HG03097 (cell line): ENCODE data around the gene MLKL.
"Not testable (repeated sequence)": the region's sequence is repeated elsewhere in the genome, so short reads cannot be mapped to it uniquely, and the experiment has no call there.

Experiments used
- ATAC-seq: cut with Tn5 transposase; IDR thresholded peaks from one replicate; pipeline ENCODE4 v1.9.1; 2021; ENCODE audit not compliant: unreplicated experiment, low FRiP score

The MLKL gene

DNA sequence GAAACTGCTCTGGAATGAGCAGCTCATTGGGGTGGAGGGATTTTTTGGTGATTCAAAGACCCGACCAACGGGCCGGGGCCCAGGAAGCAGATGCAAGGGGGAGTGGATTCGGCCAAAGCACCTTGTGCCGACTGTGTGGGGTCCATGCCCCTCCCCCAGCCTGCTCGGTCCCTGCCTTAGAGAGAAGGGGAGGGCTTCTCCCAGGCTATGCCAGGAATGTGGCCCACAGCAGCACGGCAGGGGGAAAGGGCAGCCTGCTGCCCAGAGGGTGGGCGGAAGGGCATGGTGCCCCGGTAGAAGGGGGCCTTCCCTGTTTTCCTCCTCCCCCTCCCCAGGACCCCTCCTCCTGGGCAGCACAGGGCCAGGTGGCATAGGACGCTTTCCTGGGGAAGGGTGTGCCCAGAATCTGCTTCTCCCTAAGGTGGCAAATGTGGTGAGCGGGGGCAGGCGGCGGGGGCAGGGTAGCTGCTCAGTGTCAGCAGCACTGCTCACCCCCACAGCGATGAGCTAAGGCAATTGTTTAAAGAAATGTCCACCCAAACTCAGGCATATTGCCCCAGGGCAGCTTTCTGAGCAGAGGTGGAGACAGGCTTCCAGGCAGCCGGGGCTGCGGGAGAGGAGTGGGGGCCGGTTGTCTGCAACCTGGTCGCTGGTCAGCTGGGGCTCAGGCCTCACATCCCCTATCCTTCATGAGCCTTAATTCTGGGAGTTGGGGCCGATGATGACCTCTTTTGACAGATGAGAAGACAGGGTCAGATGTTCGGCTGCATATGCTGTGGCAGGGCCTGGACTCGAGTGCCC lies 33.9 kb upstream of the MLKL start:
- ATAC-seq: no peak

DNA sequence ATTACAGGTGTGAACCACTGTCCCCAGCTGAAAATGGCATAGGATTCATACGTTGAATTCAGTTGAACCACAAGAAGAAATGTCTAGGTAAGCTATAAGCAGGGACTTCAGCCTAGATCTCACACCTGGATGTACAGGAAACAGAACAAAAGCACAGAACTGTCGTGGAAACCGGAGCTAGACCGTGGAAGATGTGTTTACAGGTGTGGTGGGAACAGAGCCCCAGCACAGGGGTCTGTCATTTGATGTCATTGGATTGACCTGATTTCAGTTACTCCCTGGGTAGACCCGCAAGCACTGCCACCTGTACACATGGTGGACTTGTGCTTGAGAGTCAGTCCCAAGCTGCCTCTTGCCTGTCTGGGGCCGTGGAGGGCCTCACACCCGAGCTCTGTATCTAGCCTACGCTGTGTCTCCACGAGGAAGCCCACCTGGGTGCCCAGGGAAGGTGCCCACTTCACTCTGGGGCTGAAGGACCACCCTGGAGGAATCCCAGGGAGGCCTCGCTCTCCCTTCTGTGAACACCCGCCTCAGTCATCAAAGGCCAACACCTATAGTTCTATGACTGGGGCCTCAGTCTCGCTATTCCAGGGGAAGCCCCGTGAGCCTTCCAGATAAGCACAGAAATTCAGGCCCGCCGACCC lies 32.2 kb upstream of the MLKL start:
- ATAC-seq: no peak

DNA sequence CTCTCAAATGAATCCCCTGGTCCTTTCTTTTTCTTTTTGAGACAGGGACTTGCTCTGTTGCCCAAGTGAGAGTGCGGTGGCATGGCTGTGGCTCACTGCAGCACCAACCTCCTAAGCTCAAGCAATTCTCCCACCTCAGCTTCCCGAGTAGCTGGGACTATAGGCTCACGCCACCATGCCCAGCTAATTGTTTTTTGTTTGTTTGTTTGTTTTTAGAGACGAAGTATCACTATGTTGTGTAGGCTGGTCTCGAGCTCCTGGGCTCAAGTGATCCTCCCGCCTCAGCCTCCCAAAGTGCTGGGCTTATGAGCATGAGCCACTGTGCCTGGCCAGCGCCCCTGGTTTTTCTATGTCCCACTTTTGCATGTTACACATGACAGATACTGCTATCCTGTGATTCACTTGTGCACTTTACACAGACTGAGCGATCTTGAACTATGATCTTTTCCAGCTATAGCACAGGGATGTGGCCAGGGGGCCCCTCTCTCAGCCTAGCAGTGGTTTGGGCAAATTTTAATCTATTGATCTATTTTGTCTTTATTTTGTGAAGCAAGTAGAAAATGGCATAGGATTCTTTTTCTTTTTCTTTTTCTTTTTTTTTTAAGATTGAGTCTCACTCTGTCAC lies 31.3 kb upstream of the MLKL start:
- no peak for ATAC-seq

DNA sequence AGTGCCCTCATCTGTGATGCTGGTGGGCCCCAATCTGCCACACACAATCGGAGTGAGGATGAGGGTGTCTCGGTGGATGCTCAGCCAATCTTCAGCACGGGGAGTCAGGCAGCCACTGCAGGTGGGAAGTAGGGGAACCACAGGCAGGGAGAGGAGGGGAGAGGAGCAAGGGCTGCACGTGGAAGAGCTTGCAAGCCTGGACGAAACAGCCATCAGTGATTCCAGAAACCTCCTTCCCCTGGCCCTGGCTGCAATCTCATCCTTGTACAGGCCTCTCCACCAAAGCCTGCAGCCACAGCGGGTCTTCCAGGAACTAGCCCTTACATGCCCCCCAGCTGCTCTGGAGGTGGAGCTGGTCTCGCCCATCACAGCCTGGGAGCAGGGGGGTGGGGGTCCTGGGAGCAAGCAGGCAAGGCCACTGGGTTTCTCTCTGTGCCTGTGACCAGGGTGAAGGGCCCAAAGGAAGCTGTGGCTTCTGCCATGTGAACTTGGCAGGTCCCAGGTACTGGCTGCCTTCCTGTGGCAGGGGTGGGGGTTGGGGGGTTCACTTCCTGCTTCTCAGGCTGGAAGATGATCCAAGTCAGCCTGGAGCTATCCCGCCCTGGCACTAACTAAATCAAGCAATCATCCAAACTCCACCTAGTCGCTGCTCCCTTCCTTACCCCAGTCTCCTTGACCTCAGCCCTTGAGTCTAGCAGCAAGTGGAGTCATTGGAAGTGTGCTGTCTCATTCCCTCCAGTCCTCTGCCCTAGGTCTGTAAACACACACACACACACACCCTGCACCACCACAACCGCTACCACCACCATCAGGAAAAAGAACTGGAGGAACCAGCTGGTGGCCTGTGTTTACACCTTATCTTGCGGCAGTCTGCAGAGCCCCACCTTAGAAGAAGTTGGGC lies 29.4 kb upstream of the MLKL start:
- no peak for ATAC-seq

DNA sequence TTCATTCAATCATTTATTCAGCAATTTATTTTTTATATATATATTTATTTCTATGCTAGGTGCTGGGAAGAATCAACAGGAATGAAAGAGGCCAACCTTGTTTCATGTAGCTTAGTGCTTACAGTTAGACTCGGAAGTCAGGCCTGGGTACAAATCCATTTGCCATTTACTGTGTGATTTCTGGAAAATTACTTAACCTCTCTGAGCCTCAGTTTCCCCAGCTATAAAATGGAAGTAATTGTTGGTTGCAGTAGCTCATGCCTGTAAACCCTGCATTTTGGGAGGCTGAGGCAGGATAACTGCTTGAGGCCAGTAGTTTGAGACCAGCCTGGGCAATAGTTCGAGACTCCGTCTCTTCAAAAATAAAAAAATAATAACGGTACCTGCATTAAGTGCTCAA lies 27.2 kb upstream of the MLKL start:
- ATAC-seq: no peak

DNA sequence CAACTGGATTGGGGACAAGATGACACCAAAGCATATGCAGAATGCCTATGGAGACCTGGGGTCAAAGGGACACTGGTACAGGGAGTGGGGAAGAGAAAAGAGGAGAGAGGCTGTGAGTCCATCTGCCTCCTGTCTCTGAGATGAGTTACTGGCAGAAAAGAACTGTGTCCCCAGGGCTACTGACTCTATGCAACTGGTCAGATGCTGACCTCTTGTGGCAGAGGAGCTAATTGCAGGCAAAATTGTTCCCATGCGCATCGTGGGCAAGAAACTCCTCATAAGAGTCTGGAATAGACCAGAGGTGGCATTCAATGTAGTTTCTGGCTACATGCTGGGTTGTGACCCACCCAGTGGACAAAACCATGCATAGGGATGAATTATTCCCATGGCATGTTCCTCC lies 26.1 kb upstream of the MLKL start:
- no peak for ATAC-seq

DNA sequence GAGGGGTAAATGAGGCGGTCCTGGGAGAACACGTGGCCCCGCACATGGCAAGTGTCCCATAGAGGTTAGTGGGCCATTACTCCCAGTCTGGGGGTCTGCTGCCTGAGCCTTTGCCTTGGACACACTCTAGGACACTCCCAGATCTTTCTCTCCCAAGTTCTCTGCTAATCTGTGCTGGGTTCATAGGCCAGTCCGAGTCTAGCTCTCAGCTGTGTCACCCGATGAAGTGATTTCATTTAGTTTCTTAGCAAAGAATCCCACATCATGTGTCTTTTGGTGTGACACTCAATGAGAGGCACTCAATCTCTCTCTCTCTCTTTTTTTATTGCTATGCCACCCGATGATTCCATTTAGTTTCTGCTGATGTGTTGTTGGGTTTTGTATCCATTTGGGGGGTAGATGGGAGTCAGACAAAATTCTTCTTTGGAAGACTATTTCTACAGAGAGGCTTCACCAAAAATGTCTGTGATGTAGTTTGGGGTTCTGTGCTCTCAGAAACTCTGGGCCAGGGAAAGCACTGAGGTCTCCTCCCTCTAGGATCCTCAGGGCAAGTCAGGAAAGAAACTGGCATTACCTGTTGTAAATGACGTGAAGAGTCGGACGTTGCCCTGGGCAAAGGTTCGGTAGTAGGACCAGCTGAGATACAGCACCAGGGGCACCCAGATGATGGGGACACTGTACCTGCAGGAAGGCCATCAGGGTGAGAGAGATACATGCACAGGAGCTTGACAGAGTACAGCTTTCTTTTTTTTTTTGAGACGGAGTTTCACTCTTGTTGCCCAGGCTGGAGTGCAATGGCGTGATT lies 25.2 kb upstream of the MLKL start:
- ATAC-seq: no peak

DNA sequence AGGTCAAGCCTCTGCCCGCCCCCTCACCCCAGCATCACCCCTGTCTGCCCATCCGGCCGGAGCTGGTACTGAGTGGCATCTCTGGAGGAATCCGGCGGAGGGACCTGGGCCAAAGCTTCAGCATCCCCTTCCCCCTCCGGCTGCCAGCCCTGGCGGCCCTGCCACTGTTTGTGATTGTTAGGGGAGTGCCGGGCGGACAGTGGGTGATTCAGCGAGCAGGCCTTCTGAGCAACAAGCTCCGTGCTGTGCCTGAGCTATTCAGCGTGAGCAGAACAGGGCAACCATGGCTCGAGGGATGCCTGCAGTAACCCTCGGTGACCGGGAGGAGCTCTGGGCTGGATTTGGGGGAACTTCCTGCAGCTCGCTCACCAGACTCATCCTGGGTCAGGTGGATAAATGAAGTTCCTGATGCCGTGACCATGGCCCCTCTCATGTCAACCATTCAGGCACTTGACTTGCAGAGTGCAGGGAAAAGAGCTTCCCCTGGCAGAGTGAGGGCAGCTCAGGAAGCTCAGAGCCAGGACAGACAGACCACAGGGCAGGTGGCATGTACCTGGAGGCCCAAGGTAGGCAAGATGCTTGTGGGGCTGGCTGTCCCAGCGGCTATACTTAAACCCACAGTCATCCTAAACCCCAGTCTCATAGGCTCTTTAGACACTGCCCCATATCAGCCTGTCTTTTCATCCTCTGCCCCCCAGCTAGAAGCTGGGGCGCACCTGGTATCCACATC lies 24.3 kb upstream of the MLKL start:
- ATAC-seq: no peak

DNA sequence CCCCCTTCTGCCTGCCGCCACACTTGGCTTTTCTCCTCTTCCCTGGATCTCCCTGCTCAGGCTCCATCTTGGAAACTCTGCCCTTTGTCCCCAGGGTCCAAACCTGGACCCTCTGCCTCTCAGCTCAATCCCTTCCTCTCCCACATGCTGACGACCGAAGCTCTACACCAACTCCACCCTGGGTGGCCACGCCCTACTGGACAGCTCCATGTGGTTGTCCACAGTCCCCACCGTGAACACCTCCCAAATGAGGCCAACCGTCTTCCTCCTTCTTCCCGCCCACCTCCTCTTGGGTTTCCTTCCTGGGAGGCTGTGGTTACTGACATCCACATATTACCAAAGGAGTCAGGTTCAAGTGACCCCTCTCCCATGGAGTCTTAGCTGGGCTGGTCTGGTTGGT lies 22.6 kb upstream of the MLKL start:
- no peak for ATAC-seq

DNA sequence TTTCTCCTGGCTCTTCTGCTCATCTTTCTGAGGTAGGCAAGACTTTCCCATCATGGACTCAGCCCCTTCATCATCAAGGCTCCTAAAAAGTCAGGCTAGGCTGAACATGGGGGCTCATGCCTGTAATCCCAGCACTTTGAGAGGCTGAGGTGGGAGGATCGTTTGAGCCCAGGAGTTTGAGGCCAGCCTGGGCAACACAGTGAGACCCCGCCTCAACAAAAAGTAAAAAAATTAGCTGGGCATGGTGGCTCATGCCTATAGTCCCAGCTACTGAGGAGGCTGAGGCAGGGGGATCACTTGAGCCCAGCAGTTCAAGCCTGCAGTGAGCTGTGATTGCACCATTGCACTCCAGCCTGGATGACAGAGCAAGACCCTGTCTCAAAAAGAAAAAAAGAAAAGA lies 21.5 kb upstream of the MLKL start:
- not testable (repeated sequence) for ATAC-seq

DNA sequence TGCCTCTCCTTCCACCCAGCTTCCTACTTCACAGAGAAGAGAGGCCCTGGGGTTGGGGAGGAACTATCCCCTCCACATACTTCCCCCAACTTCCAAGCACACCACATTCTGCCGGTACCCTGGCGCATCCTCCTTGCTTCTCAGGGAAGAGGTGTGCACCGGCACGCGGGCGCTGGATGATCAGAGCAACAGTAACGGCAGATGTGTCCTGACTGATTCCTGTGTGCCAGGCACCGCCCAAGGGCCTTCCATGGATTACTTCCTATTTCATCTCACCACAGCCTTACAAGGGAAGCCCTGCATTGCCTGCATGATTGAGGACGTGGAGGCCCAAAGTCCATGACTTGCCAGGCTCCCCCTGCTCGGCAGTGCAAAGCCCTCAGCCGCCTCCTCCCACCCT lies 21.1 kb upstream of the MLKL start:
- no peak for ATAC-seq

DNA sequence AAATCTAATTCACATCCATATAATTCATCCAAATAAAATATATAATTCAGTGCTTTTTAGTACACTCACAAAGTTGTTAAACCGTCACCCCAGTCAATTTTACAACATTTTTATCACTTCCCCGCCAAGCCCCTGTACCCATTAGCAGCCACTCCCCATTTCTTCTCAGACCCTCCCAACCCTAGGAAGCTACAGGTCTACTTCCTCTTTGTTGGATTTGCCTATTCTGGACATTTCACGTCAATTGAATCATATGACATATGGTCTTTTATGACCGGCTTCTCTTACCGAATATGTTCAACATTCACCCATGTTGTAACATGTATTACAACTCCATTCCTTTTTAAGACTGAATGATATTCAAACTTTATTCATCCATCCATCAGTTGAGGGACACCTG lies 19.9 kb upstream of the MLKL start:
- ATAC-seq: no peak

DNA sequence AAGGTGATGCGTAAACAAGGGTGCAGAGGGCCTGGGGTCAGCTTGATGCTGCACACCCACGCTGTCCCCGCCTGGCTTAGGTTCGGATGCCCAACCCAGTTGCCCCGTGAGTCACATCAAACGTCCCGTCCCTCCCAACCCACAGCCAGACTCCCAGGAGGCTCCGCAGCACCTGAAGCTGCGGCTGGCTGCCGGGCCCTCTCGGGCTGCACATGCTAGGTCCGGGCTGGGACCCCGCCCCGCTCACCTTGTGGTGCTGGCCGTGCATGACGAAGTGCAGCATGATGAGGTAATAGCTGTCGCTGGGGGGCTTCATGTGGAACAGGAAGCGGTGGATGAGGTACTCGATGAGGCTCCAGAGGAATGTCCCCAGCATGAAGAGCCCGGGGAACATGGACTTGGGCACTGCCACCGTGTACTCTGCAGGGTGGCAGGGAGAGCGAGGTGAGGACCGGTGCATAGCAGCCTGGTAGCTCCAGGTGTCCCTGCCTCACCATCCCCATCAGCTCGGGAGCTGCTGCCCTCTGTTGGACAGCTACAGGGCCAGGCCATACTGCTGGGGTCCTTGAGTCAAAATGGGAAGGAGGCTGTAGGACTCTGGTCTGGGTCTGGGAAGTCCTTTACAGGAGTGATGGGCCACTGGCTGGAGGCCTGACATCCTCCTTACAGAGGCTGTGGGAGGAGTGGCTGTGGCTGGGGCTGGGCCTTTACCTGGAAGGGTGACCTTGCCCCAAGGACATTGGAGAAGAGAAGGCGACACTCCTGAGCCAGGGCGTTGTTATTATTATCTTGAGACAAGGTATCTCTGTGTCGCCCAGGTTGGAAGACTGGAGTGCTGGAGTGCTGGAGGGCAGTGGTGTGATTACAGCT lies 18.3 kb upstream of the MLKL start:
- no peak for ATAC-seq

DNA sequence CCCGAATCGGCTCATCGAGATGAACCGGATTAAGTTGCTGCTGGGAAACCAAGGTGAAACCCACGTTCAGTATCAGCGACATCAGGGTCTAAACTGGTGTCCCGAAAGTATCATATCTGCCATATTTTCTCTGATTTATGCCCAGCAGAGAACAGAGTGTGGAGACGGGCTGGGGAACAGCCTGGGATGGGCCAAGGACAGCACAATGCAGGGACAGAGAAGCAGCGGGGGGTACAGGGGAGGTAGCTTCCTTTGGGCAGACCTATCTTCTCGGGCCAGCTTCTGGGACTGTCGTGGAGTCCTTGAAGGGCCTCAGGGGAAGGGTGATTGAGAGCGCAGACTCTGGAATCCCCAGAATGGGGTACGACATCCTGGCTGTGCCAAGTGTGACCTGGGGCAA lies 17.5 kb upstream of the MLKL start:
- ATAC-seq: no peak

DNA sequence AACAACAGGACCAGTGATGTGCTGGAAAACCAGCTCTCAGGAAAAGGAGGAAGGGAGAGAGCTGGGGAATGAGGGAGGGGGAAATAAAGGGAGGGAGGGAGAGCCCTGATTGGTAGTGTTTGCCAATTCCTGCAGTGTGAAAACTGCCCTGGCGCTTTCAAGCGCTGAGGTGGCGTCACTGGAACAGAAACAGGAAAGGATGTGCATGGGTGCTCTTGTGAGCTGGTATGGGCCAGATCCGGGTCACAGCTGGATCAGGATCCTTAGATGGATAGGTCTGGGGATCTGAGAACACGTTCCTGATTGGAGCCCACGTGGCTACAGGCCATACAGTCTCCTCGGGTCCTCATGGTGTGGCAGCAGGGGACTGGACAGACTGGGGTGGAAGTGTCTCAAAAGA lies 16.7 kb upstream of the MLKL start:
- ATAC-seq: no peak

DNA sequence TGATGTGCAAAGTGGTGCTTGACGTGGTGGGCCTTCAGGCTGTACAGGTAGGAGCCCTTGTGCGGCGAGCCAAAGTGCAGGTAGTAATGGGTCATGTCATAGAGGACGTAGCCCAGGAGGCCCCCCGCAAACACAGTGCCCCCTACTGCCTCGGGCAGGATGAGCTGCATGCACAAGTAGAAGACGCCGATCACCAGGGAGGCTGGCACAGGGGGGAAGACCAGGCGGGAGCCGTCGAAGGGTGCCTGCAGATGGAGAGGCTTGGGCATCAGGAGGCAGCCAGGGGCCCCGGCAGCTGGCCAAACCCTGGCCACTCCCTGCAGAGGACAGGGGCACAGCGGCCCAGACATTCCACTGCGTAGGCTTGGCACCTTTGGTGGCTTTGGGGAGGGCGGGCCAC lies 15.7 kb upstream of the MLKL start:
- no peak for ATAC-seq

DNA sequence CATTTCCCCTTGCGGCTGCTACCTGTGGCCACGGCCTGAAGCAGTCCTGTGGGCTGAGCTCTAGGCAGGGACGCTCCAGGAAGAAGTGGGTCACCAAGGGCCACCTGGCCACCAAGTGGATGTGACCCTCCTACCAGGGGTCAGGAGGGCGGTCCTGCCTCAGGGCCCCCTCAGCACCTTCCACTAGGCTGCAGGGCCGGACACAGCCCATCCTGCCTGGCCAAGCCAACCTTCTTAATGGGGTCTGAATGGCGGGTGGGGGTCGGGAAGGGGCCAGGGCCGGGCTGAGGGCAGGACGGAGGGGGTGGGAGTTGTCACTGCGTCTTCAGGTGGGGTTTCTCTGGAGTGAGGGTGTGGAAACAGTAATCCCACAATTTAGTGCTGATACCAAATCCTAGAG lies 13.2 kb upstream of the MLKL start:
- ATAC-seq: no peak

DNA sequence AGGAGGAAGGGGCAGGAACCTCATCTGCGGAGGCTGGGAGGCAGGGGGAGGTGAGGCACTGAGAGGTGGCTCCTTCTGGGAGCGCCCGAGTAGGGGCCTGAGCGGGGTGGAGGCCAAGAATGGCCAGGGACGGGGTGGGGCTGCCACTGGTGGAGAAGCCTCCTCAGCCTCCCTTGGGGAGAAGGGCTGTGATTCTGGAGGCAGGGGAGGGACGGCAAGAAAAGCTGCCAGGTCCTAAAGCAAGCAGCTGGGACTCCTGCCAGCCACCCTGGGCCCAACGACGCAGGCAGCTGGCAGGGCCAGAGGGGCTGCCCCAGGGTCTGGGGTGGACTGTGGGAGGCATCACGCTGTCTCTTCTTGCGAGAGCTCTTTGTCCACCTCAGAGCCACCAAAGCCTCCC lies 12.7 kb upstream of the MLKL start:
- no peak for ATAC-seq

DNA sequence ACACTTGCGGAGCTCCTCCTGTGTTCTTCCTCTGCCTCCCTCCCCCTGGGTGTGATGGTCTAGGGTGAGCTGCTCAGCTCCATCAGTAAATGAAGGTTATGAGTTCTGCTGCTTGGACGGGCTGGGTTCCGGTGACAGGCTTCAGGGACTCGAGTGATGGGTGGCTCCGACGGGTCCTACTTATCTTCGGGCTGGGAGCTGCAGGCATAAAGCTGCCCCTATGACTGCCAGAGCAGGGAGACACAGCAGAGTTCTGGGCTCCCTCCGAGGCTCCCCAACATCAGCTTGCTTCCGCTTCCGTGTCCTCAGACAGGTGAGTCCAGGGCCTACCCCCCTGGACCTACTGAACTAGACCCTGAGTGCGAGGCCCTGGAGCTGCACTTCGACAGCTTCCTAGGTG lies 11.3 kb upstream of the MLKL start:
- ATAC-seq: no peak
